Neural cell (in vitro differentiated cells): ENCODE measurements around the gene SDK2. TPM values are rescaled to one million over a fixed set of nuclear protein-coding genes. Genes with fewer than 3 reads are reported as not detected.

ENCODE experiments used
- H2AFZ ChIP-seq: fragments of 200-600, 300-800 bp; sonication (generic), shearing (Covaris generic); 2 replicates; pipeline ENCODE4 v1.6.0; 2014; ENCODE audit warnings: low read depth, mild to moderate bottlenecking, antibody characterized with exemption, low read length, moderate library complexity
- H3F3A ChIP-seq: fragments of 200-600 bp; shearing (Covaris generic); 2 replicates; pipeline ENCODE4 v1.6.1; 2016; ENCODE audit warnings: mild to moderate bottlenecking, moderate library complexity, mixed read lengths, antibody characterized with exemption, low read length; ENCODE audit not compliant: insufficient read depth, poor library complexity, severe bottlenecking
- H3K27ac ChIP-seq: fragments of 200-600, 300-800 bp; sonication (generic), shearing (Covaris generic); 2 replicates; pipeline ENCODE4 v1.5.1; 2014; ENCODE audit warnings: mild to moderate bottlenecking, low read length, moderate library complexity
- H3K27me3 ChIP-seq: fragments of 300-800, 200-600 bp; sonication (generic), shearing (Covaris generic); 2 replicates; pipeline ENCODE4 v1.6.0; 2014; ENCODE audit warnings: mild to moderate bottlenecking, low read depth, low read length, moderate library complexity; ENCODE audit not compliant: insufficient read depth
- H3K36me3 ChIP-seq: fragments of 300-800, 200-600 bp; sonication (generic), shearing (Covaris generic); 2 replicates; pipeline ENCODE4 v1.5.1; 2014; ENCODE audit warnings: mild to moderate bottlenecking, antibody characterized with exemption, low read length, moderate library complexity; ENCODE audit not compliant: insufficient read depth
- H3K4me2 ChIP-seq: fragments of 300-800, 200-600 bp; sonication (generic), shearing (Covaris generic); 2 replicates; pipeline ENCODE4 v1.6.0; 2014; ENCODE audit warnings: mild to moderate bottlenecking, low read length
- H3K4me3 ChIP-seq: fragments of 300-800, 200-600 bp; sonication (generic), shearing (Covaris generic); 2 replicates; pipeline ENCODE4 v1.5.1; 2014; ENCODE audit warnings: mild to moderate bottlenecking, low read length, moderate library complexity
- H3K79me2 ChIP-seq: fragments of 200-600 bp; shearing (Covaris generic); replicated peaks from 2 replicates; pipeline ENCODE4 v1.6.0; 2014; ENCODE audit warnings: mild to moderate bottlenecking, low read length, moderate library complexity; ENCODE audit not compliant: insufficient read depth
- H3K9ac ChIP-seq: fragments of 300-800, 200-600 bp; sonication (generic), shearing (Covaris generic); 2 replicates; pipeline ENCODE4 v1.6.1; 2016; ENCODE audit warnings: mild to moderate bottlenecking, low read length, mixed read lengths
- H3K9me2 ChIP-seq: fragments of 200-600 bp; shearing (Covaris generic); 2 replicates; pipeline ENCODE4 v1.6.1; 2016; ENCODE audit warnings: mild to moderate bottlenecking, low read length, mixed read lengths; ENCODE audit not compliant: insufficient read depth
- H3K9me3 ChIP-seq: fragments of 200-600, 300-800 bp; sonication (generic), shearing (Covaris generic); 2 replicates; pipeline ENCODE4 v1.6.1; 2016; ENCODE audit warnings: mild to moderate bottlenecking, mixed run types, low read length, moderate library complexity, mixed read lengths
- H4K20me1 ChIP-seq: fragments of 200-600 bp; shearing (Covaris generic); 2 replicates; pipeline ENCODE4 v1.6.1; 2016; ENCODE audit warnings: mild to moderate bottlenecking, mixed run types; ENCODE audit not compliant: insufficient read depth
- CTCF ChIP-seq: fragments of 450-650 bp; IDR thresholded peaks from 2 replicates; pipeline ENCODE4 v1.5.1; 2014; ENCODE audit warnings: antibody characterized with exemption, mild to moderate bottlenecking, moderate library complexity; ENCODE audit not compliant: poor library complexity, severe bottlenecking
- EP300 ChIP-seq: fragments of 450-650 bp; conservative IDR thresholded peaks from 2 replicates; pipeline ENCODE4 v1.6.1; 2014; ENCODE audit warnings: antibody characterized with exemption, mild to moderate bottlenecking, moderate library complexity; ENCODE audit not compliant: poor library complexity, severe bottlenecking
- EZH2 ChIP-seq: fragments of 200-600, 300-800 bp; shearing (Covaris generic), sonication (generic); IDR thresholded peaks from 2 replicates; pipeline ENCODE4 v1.6.1; 2014; ENCODE audit warnings: antibody characterized with exemption, low read length, borderline replicate concordance, mild to moderate bottlenecking; ENCODE audit not compliant: insufficient read depth, poor library complexity, severe bottlenecking
- MXI1 ChIP-seq: fragments of 450-650 bp; conservative IDR thresholded peaks from 2 replicates; pipeline ENCODE4 v1.6.1; 2014; ENCODE audit warnings: antibody characterized with exemption, mild to moderate bottlenecking; ENCODE audit not compliant: poor library complexity, severe bottlenecking
- POLR2AphosphoS5 ChIP-seq: IDR thresholded peaks from 2 replicates; pipeline ENCODE4 v1.6.1; 2012
- RAD21 ChIP-seq: fragments of 450-650 bp; conservative IDR thresholded peaks from 2 replicates; pipeline ENCODE4 v1.6.1; 2014; ENCODE audit warnings: antibody characterized with exemption, mild to moderate bottlenecking, moderate library complexity
- SMC3 ChIP-seq: fragments of 450-650 bp; conservative IDR thresholded peaks from 2 replicates; pipeline ENCODE4 v1.6.1; 2014; ENCODE audit warnings: antibody characterized with exemption, mild to moderate bottlenecking, moderate library complexity; ENCODE audit not compliant: poor library complexity
- TAF1 ChIP-seq: IDR thresholded peaks from 2 replicates; pipeline ENCODE4 v1.6.1; 2012; ENCODE audit warnings: low read depth
- polyA plus RNA-seq: library from polyadenylated mRNA; depleted of rRNA; stranded (reverse); fragments of >200 nt; gene quantifications from 2 replicates; pipeline ENCODE4 v1.2.3, GENCODE V29; 2014
- TF ChIP-seq, protein P1 (sequence below): IDR thresholded peaks from 2 replicates; pipeline ENCODE4 v1.6.1; 2012; ENCODE audit warnings: borderline replicate concordance

Gene SDK2
- polyA plus RNA-seq, 1 donor from 2014 or later, result 0.73 TPM

- Histone ChIP-seq H3K27me3 (no peaks in the 10 kb centered on the region), H3K9ac (no peak overlapping the region), H3K27ac (no peak overlapping the region), H2AFZ (no peak overlapping the region), H3K9me3 (no peaks in the 10 kb centered on the region), H3K4me3 (no peak overlapping the region), H4K20me1 (no peaks in the 10 kb centered on the region), H3K4me2 (no peak overlapping the region), H3K9me2 (no peaks in the 10 kb centered on the region), H3K36me3 (no peaks in the 10 kb centered on the region), H3F3A (no peaks in the 10 kb centered on the region), H3K79me2 (no peaks in the 10 kb centered on the region)
- TF ChIP-seq TAF1, result no peak
- TF ChIP-seq CTCF, result no peak
Observed at GRCh38 chr17:73349138-73349537, 295.1 kb downstream of the SDK2 start.

- no peak overlapping the region for H3K27ac ChIP-seq
- no peak overlapping the region for H3K4me3 ChIP-seq
- no peaks in the 10 kb centered on the region for H3K36me3 ChIP-seq
- H3K4me2 ChIP-seq, result no peak overlapping the region
- TF ChIP-seq MXI1 (no peak), POLR2AphosphoS5 (no peak), CTCF (no peak), EZH2 (no peak), EP300 (no peak), RAD21 (no peak), SMC3 (no peak), TAF1 (no peak)
- TF ChIP-seq, protein P1, sequence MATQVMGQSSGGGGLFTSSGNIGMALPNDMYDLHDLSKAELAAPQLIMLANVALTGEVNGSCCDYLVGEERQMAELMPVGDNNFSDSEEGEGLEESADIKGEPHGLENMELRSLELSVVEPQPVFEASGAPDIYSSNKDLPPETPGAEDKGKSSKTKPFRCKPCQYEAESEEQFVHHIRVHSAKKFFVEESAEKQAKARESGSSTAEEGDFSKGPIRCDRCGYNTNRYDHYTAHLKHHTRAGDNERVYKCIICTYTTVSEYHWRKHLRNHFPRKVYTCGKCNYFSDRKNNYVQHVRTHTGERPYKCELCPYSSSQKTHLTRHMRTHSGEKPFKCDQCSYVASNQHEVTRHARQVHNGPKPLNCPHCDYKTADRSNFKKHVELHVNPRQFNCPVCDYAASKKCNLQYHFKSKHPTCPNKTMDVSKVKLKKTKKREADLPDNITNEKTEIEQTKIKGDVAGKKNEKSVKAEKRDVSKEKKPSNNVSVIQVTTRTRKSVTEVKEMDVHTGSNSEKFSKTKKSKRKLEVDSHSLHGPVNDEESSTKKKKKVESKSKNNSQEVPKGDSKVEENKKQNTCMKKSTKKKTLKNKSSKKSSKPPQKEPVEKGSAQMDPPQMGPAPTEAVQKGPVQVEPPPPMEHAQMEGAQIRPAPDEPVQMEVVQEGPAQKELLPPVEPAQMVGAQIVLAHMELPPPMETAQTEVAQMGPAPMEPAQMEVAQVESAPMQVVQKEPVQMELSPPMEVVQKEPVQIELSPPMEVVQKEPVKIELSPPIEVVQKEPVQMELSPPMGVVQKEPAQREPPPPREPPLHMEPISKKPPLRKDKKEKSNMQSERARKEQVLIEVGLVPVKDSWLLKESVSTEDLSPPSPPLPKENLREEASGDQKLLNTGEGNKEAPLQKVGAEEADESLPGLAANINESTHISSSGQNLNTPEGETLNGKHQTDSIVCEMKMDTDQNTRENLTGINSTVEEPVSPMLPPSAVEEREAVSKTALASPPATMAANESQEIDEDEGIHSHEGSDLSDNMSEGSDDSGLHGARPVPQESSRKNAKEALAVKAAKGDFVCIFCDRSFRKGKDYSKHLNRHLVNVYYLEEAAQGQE, result no peak
- no peaks in the 10 kb centered on the region for H3F3A ChIP-seq
- no peaks in the 10 kb centered on the region for H3K9me2 ChIP-seq
- no peaks in the 10 kb centered on the region for H3K9me3 ChIP-seq
- H4K20me1 ChIP-seq, result no peaks in the 10 kb centered on the region
- no peaks in the 10 kb centered on the region for H3K79me2 ChIP-seq
- H3K9ac ChIP-seq, result no peak overlapping the region
- no peak overlapping the region for H2AFZ ChIP-seq
- no peaks in the 10 kb centered on the region for H3K27me3 ChIP-seq
Observed at GRCh38 chr17:73348829-73349095, 295.5 kb downstream of the SDK2 start.
